ENCODE data around the gene PCDHGA3. TPM values are rescaled to one million over a fixed set of nuclear protein-coding genes. Genes with fewer than 3 reads are reported as not detected.

The PCDHGA3 gene
- total and polyA plus RNA-seq, 9 of the 15 experiments (the other 6 are each of a cell fraction or from before 2014, with no cell fraction given) = 0.13 to 0.28 (median 0.18) TPM; not detected in 2

DNA sequence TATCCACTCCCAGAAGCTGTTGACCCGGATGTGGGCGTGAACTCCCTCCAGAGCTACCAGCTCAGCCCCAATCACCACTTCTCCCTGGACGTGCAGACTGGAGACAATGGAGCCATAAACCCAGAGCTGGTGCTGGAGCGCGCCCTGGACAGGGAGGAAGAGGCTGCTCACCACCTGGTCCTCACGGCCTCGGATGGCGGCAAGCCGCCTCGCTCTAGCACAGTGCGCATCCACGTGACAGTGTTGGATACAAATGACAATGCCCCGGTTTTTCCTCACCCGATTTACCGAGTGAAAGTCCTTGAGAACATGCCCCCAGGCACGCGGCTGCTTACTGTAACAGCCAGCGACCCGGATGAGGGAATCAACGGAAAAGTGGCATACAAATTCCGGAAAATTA, 49.6 kb downstream of the PCDHGA3 start (continued):
- no peak for TF ChIP-seq MAFK (IDR thresholded peaks at IDR 0.05; ENCODE audit: low read length)
- TF ChIP-seq CREM (IDR thresholded peaks at IDR 0.05; ENCODE audit: low read depth) = no peak
- no peak for TF ChIP-seq CCNT2 (IDR thresholded peaks at IDR 0.05; ENCODE audit: borderline replicate concordance, extremely low read depth, insufficient read length, low read depth, low read length)
- TF ChIP-seq, protein P1, sequence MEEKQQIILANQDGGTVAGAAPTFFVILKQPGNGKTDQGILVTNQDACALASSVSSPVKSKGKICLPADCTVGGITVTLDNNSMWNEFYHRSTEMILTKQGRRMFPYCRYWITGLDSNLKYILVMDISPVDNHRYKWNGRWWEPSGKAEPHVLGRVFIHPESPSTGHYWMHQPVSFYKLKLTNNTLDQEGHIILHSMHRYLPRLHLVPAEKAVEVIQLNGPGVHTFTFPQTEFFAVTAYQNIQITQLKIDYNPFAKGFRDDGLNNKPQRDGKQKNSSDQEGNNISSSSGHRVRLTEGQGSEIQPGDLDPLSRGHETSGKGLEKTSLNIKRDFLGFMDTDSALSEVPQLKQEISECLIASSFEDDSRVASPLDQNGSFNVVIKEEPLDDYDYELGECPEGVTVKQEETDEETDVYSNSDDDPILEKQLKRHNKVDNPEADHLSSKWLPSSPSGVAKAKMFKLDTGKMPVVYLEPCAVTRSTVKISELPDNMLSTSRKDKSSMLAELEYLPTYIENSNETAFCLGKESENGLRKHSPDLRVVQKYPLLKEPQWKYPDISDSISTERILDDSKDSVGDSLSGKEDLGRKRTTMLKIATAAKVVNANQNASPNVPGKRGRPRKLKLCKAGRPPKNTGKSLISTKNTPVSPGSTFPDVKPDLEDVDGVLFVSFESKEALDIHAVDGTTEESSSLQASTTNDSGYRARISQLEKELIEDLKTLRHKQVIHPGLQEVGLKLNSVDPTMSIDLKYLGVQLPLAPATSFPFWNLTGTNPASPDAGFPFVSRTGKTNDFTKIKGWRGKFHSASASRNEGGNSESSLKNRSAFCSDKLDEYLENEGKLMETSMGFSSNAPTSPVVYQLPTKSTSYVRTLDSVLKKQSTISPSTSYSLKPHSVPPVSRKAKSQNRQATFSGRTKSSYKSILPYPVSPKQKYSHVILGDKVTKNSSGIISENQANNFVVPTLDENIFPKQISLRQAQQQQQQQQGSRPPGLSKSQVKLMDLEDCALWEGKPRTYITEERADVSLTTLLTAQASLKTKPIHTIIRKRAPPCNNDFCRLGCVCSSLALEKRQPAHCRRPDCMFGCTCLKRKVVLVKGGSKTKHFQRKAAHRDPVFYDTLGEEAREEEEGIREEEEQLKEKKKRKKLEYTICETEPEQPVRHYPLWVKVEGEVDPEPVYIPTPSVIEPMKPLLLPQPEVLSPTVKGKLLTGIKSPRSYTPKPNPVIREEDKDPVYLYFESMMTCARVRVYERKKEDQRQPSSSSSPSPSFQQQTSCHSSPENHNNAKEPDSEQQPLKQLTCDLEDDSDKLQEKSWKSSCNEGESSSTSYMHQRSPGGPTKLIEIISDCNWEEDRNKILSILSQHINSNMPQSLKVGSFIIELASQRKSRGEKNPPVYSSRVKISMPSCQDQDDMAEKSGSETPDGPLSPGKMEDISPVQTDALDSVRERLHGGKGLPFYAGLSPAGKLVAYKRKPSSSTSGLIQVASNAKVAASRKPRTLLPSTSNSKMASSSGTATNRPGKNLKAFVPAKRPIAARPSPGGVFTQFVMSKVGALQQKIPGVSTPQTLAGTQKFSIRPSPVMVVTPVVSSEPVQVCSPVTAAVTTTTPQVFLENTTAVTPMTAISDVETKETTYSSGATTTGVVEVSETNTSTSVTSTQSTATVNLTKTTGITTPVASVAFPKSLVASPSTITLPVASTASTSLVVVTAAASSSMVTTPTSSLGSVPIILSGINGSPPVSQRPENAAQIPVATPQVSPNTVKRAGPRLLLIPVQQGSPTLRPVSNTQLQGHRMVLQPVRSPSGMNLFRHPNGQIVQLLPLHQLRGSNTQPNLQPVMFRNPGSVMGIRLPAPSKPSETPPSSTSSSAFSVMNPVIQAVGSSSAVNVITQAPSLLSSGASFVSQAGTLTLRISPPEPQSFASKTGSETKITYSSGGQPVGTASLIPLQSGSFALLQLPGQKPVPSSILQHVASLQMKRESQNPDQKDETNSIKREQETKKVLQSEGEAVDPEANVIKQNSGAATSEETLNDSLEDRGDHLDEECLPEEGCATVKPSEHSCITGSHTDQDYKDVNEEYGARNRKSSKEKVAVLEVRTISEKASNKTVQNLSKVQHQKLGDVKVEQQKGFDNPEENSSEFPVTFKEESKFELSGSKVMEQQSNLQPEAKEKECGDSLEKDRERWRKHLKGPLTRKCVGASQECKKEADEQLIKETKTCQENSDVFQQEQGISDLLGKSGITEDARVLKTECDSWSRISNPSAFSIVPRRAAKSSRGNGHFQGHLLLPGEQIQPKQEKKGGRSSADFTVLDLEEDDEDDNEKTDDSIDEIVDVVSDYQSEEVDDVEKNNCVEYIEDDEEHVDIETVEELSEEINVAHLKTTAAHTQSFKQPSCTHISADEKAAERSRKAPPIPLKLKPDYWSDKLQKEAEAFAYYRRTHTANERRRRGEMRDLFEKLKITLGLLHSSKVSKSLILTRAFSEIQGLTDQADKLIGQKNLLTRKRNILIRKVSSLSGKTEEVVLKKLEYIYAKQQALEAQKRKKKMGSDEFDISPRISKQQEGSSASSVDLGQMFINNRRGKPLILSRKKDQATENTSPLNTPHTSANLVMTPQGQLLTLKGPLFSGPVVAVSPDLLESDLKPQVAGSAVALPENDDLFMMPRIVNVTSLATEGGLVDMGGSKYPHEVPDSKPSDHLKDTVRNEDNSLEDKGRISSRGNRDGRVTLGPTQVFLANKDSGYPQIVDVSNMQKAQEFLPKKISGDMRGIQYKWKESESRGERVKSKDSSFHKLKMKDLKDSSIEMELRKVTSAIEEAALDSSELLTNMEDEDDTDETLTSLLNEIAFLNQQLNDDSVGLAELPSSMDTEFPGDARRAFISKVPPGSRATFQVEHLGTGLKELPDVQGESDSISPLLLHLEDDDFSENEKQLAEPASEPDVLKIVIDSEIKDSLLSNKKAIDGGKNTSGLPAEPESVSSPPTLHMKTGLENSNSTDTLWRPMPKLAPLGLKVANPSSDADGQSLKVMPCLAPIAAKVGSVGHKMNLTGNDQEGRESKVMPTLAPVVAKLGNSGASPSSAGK (IDR thresholded peaks at IDR 0.05) = peak; percentile 18; the same call in 1 of the 2 replicates
- peak; percentile 22 to 68 for TF ChIP-seq E2F6 (IDR thresholded peaks at IDR 0.05; ENCODE audit: borderline replicate concordance in 1 of 2, extremely low read depth in 1 of 2, insufficient read depth in 1 of 2, insufficient read length in 1 of 2, low read depth in 1 of 2, low read length in 1 of 2, poor library complexity in 1 of 2, severe bottlenecking in 1 of 2)
- TF ChIP-seq HMG20B (CRISPR knock-in tag; IDR thresholded peaks at IDR 0.05) = no peak
